ENCODE results near the gene CBLB.

- no peak for TF ChIP-seq REST (IDR thresholded peaks at IDR 0.05; ENCODE audit: insufficient read depth in 1 of 2, low read depth in 2 of 2, low read length in 2 of 2)
- no peak for TF ChIP-seq POLR2AphosphoS5 (IDR thresholded peaks at IDR 0.05; ENCODE audit: low read depth, low read length)
These were observed 137.9 kb downstream of the CBLB start for GRCh38 chr3:105730801-105731354.
